Measurements from ENCODE around the gene REX1BD.
"Not testable (repeated sequence)": the region's sequence is repeated elsewhere in the genome, so short reads cannot be mapped to it uniquely, and the experiment has no call there.

The REX1BD gene

DNA sequence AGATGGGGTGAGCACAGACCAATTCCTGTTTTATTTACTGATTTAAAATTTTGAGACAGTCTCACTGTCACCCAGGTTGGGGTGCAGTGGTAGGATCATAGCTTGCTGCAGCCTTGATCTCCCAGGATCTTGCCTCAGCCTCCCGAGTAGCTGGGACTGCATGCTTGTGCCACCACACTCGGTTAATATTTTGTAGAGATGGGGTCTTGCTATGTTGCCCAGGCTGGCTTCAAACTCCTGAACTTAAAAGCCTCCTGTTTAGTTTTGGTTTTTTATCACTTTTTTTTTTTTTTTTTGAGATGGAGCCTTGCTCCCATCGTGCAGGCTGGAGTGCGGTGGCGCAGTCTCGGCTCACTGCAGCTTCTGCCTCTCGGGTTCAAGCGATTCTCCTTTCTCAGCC lies 12.2 kb upstream of the REX1BD start:
- DNase-seq (ENCODE audit: extremely low read depth in 1 of 2, low read depth in 1 of 2): no peak

DNA sequence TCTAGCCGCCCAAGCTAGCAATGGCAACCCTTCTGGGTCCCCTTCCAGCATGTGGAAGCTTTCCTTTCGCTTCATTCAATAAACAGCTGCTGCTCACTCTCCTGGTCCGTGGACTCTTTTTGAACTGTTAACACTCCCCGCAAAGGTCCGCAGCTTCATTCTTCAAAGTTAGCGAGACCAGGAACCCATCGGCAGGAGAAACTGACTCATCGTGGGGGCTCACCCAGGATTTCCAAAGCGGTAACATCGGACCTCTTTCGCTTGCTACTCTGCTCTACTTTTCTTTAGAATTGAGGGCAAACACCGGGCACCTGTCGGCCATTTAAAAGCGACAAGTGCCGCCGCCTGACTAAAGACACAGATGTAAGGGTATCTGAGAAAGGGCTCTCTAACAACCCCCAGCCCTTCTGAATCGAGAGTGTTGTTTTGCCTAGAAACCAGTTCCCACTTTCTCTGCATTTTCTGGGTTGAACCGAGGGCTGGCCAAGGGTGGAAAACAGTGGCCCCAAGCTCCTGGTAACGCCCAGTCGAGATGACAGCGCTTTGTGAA lies 11.2 kb upstream of the REX1BD start:
- no peak for DNase-seq (ENCODE audit: extremely low read depth in 1 of 2, low read depth in 1 of 2)

DNA sequence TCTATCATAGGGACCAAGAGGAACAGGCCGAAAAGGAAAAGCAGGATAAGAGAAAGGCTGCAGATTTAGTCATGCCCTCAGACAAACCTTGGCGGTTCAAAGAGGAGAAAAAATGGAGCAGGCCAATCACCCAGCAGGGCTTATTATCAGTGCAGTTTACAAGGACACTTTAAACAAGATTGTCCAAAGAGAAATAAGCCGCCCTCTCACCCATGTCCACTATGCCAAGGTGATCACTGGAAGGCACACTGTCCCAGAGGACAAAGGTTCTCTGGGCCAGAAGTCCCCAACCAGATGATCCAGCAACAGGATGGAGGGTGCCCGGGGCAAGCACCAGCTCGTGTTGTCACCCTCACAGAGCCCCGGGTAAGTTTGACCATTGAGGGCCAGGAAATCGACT lies 8.3 kb upstream of the REX1BD start:
- DNase-seq (ENCODE audit: extremely low read depth in 1 of 2, low read depth in 1 of 2): no peak

DNA sequence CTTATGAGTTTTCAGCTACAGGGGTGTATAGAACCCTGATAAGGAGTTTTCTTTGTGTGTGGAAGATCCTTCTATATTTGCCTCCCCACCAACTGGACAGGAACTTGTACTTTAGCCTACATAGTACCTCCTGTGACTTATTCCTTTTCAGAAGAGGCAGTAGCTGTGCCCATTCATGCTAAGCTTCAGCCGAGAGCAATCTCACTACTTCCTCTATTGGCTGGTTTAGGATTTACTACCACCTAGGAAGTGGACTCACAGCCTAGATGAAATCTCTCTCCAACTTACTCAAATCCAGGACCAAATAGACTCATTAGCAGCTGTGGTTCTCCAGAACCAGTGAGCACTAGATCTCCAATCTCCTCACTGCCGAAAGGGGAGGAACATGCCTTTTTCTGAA lies 2.3 kb upstream of the REX1BD start:
- no peak for DNase-seq (ENCODE audit: extremely low read depth in 1 of 2, low read depth in 1 of 2)

DNA sequence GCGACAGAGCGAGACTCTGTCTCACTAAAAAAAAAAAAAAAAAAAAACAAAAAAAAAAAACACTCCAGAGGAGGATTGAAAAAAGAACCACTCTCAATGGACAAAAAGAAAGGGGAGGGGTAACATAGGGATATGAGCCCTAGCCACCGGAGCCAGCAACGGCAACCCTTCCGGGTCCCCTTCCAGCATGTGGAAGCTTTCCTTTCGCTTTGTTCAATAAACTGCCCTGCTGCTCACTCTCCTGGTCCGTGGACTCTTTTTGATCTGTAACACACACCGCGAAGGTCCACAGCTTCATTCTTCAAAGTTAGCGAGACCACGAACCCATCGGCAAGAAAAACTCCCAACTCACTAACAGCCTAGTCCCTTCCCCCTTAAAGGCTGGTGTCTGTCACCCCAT lies 1.0 kb upstream of the REX1BD start:
- DNase-seq (ENCODE audit: extremely low read depth in 1 of 2, low read depth in 1 of 2): no peak

DNA sequence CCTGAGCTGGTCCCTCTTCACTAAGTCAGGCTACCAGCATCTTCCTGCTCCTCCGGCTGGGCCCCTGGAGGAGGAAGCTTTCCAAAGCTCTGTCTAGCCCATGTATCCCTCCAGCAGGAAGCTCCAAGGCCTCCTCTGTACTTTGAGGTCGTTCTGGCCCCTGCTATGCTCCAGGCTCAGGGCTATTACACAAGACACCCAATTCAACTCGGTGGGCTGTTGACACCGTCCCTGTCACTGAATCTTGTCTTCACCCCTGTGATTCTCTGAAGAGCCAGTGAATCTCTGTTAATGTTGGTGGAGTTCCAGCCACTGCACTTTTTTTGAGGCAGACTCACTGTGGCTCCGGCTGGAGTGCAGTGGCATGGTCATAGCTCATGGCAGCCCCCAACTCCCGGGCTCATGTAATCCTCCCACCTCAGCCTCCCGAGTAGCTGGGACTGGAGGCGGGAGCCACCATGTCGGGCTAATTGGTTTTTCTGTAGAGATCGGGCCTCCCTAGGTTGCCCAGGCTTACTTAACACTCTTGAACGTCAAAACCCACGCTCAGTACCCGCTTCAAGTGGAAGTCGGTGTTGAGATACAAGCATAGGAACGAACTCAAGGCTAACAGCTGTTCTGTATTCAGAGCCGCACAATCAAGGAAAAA lies 512 bp upstream of the REX1BD start:
- DNase-seq (ENCODE audit: extremely low read depth in 1 of 2, low read depth in 1 of 2): no peak

DNA sequence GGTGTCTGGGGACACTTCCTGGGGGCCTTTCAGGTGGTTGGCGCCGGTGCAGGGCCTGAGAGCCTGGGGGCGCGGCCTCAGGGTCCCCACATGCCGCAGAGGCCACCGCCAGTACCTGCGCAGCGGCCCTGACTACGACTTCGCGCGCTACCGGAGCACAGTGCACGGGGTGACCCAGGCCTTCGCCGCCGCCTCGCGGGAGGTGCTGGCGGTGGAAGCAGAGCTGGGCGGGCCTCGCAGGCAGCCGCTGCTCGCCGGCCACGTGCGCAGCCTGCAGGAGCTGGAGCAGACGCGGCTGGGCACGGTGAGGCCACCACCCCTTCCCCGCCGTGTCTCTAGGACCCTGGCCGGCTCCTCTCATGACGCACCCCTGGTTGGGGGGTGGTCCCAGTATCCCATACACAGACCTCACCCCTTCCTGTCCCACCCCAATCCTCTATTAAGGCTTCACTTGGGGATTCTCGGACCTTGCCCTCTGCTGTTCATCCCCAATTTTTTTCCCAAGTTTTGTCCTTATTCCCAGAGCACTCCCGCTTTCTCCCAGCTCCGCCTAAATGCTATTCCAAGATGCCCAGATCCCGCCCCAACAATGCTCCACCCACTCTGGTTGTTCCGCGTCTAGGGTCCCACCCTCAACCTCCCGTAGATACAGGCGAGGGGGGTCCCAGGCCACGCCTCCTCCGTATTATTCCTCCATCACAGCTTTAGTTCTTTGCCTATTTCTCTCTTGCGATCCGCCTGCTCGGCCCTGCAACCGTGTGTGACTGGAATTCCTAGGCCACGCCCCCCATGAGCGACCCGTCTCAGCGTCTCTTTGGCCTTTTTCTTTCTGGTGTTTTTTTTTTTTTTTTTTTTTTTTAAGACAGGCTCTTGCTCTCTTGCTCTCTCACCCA lies 1.0 kb downstream of the REX1BD start:
- peak; percentile 28 to 59 for DNase-seq (ENCODE audit: extremely low read depth in 1 of 2, low read depth in 1 of 2)

DNA sequence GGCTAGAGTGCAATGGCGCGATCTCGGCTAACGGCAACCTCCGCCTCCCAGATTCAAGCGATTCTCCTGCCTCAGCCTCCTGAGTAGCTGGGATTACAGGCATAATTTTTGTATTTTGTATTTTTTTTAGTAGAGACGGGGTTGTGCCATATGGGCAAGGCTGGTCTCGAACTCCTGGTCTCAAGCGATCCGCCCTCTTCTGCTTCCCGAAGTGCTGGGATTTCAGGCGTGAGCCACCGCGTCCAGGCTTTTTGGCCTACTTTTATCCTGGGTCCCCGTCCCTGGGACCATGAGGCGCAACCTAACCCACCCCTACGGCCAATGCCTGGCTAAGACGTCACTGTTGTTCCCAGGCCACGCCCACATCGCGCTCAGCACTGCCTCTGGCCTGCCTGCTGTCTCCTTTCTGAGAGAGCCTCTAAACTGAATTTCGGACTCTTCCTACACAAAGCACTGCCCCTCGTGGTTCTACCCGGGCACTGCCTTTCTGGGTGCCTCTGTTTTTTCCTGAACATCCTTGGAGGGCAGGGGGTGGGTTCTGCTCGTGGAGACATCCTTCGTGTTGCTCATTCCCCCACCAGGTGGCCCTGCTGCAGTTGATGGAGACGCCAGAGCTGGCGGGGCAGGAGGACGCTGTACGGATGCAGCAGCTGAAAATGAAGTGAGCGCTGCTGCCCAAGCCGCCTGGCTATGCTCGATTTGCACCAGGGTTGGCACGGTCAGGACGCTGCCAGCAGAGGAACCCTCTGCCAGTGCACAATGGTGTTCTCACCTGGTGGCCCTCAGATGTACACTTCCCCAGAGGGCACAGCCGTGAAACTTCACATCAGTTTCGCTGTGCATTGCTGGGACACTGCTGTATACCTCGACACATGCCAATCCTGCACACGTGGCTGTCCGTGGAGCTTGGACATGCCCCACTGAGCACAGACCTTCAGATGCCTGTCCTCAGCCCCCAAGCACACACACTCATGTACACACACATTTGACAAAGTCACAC lies 2.0 kb downstream of the REX1BD start:
- DNase-seq (ENCODE audit: extremely low read depth in 1 of 2, low read depth in 1 of 2): no peak

DNA sequence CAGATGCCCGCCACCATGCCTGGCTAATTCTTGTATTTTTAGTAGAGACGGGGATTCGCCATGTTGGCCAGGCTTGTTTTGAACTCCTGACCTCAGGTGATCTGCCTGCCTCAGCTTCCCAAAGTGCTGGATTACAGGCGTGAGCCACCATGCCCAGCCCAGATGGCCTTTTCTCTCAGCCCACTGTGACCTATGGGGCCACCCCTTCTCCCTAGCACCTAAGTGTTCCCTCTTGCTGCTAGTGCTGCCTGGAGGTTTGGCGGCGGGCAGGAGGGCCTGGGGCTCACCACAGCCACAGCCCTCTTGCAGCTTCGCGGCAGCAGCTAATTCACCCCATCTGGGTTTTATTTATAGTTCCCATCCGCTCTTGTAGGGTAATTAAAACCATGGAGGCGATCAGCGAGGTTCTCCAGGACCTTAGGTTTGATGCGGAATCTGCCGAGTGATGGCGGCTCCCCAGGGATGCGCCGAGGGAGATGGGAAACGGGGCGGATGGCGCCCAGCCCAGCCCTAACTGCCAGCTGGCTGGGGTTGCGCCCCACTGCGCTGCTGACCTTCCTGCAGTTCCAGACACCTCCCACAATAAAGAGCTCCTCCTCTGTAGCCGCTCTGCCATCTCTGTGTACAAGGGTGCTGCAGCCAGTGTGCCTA lies 3.3 kb downstream of the REX1BD start:
- DNase-seq (ENCODE audit: extremely low read depth in 1 of 2, low read depth in 1 of 2): no peak

DNA sequence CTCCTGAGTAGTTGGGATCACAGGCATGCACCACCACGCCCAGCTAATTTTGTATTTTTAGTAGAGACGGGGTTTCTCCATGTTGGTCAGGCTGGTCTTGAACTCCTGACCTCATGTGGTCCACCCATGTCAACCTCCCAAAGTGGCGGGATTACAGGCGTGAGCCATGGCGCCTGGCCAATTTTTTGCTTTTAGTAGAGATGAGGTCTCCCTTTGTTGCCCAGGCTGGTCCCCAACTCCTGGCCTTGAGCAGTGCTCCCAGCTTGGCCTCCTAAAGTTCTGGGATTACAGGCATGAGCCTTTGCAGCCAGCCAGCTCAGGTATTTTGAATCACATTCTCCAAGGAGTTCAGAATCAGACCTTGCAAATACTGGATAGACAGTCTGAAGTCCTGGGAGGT lies 4.1 kb downstream of the REX1BD start:
- DNase-seq (ENCODE audit: extremely low read depth in 1 of 2, low read depth in 1 of 2): not testable (repeated sequence)

DNA sequence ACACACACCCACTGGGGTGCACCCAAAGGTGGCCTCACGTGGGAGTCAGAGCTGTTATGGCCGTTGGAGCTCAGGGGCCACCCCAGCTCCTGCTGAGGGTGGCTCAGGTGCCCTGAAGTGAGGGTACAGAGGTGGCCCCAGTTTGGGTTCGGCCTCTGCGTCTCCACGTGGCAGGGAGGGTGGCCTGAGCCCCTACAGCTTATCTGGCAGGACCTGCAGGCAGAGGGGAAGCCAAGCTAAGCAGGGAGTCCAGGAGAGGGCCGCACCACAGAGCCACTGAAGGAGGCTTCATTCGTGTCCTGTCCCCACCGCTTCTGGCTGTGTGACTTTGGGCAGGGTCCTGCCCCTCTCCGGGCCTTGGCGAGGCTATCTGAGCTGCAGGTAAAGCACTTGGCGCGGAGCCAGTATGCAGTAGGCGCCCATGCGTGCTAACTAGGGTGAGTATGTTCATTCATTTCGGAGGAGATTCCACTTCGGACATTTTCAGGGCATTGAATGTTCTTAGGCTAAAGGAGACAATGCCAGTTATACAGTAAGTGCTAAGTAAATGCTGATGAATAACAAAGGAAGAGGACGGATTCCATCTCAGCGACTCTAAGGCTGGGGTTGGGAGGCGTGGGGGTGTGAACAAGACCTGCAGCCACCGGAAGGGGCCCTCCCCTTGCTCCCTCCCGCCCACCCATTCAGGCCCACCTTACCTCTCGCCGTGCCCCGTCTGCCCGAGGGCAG lies 4.9 kb downstream of the REX1BD start:
- no peak for DNase-seq (ENCODE audit: extremely low read depth in 1 of 2, low read depth in 1 of 2)

DNA sequence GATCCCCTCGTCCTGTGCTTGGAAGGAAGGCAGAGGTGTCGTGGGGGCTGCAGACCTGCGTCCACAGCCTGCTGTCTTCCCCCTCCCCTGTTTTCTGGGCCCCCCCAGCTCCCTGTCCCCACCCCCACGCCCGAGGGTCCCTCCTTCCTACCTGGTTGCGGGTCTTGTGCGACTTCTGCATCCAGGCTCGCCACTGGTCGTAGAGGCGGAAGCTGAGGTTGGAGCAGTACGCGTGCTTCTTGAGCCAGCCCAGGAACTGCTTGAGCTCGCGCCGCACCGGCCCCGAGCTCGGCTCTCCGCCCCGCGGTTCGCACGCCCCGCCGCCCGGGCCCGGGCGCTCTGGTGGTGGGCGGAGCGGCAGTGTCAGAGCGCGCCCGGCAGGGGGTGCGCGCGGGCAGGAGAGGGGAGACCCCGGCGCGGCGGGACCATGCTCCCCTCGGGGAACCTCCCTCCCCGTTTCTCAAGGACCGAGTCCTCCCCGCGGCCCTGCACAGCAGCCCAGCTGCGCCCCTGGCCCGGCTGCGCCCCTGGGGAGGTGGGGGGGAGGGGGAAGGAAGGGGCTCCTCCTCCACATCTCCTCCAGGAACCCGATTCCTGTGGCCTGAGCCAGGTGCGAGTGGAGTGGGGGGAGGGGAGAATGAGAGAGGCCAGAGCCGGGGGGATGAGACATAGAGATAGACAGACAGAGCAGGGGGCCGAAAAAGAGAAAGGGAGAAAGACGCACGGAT lies 5.7 kb downstream of the REX1BD start:
- peak; percentile 38 to 64 for DNase-seq (ENCODE audit: extremely low read depth in 1 of 2, low read depth in 1 of 2)

DNA sequence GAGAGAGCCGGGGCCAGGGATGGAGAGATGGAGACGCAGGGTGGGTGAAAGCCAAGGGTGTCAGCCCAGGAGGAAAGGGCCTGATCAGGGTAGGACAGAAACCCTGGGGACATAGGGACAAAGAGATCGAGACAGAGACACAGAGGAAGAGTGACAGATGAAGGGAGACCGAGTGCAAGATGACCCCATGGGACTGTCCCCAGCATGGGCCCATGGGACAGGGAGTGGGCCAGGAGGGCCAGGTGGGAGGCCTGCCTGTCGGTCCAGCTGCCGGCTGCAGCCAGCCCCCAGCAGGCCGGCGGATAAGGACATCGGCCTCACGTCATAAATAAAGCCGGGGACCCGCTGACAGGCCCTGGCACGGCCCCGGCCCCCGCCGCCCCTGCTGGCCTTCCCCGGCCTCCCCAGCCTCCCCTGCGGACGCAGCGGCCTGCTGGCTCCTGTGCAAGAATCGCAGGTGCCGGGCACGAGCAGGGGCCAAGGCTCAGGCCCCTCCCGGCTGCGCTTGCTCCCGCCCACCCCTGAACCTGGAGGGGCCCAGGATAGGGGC lies 6.3 kb downstream of the REX1BD start:
- DNase-seq (ENCODE audit: extremely low read depth in 1 of 2, low read depth in 1 of 2): no peak

DNA sequence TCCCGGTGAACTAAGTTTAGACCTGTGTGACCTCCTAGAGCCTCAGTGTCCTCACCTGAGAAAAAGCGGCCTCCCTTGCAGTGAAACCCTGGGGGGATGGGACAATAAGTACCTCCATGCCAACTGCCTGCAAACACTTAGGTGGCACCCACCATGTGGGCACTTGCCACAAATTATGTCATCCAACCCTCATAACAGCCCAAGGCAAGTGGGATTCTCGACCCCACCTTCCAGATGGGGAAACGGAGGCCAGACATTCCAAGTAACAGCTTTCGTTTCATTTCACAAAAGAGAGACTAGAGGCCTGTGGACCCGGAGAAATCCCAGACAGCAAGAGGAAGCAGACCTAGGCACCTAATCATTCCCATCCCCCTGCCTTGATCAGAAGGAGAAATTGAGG lies 6.9 kb downstream of the REX1BD start:
- no peak for DNase-seq (ENCODE audit: extremely low read depth in 1 of 2, low read depth in 1 of 2)

DNA sequence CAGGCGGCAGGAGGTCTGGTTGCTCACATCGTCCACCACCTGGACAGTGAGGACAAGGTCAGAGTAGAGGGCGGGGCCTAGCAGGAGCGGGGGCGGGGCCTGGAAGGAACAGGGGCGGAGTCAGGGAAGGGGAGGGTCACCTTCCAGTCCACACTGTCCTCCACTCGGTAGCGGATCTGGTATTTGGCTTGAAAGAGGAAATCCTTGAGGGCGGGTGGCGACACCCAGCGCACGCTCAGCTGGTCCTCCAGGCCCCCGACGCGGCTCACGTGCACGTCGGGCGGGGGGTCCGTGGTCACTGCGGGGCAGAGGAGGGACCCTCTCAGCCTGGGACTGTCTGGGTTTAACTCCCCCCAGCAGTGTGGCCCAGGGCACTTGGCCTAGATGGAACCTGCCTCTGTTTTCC lies 8.2 kb downstream of the REX1BD start:
- DNase-seq (ENCODE audit: extremely low read depth in 1 of 2, low read depth in 1 of 2): no peak

DNA sequence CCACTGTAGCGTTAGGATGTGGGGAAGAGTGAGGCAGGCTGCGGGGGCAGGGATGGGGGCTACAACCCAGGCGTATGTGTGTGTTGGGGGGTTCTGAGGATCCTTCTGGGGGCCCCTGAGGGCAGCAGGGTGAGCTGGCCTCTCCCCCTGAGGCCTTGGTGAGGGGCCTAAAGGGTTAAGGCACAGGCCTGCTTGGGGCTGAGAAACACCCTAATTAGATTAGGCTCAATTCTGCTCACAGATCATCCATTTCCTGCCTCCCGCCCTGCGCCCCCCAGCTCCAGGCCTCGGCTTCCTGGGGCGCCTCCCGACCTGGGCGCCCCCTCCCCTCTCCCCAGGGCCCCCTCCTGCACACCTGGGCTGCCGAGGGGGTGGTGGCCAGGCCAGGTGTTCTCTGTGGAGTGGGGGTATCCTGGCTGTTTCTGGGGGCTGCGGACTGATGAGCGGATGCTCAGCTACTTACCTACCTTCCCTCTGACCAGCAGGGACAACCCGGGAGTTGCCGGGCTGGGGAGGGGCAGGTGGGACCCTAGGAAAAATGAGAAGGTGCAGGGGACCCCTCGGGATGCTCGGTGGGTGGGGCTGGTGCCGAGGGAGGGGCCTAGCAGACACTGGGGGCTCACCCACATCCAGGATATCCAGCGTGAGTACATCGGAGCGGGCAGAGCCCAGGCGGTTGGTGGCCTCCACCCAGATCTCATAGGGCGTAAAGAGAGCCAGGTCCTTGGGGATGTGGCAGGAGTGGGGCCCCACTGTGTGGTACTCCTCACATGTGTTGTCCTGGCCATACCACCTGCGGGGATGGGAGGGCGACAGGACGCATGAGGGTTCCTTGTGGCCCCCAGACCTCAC lies 9.4 kb downstream of the REX1BD start:
- no peak for DNase-seq (ENCODE audit: extremely low read depth in 1 of 2, low read depth in 1 of 2)

DNA sequence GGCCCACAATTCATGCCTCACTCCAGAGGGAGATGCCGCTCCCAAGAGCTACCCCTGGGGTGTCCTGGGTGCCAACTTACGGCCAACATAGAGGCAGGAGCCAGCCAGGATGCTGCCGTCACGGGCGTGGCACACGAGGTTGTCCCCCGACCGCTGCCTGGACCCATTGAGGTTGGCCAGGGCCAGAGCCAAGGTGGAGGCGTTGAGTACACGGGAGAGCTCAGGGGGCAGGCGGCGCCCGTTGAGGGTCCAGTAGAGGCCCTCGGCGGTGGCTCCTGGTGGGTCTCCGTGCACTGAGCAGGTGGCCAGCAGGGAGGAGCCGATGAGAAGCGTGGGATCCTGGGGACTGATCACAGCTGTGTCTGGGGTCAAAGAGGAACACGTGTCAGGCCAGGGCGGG lies 10.9 kb downstream of the REX1BD start:
- DNase-seq (ENCODE audit: extremely low read depth in 1 of 2, low read depth in 1 of 2): no peak
